K562 (cell line): ENCODE results near the gene SEMA6D.

Experiments used
- TBP ChIP-seq: optimal IDR thresholded peaks from 2 replicates; pipeline ENCODE3; 2011; ENCODE audit warnings: low read depth, low read length, improper control_type of control experiment
- ZEB2 ChIP-seq: fragments of 450-650 bp; IDR thresholded peaks from 2 replicates; pipeline ENCODE4 v1.6.1; 2016
- ZNF133 ChIP-seq: fragments of 250-450 bp; sonication (Bioruptor Pico); IDR thresholded peaks from 2 replicates; pipeline ENCODE4 v1.4.0; 2020; ENCODE audit warnings: mild to moderate bottlenecking

GRCh38 chr15:47688573-47689086 lies 28.7 kb upstream of the SEMA6D start:
- TF ChIP-seq TBP (no peak), ZNF133 (no peak), ZEB2 (no peak)
